ENCODE results near the gene IL31RA. TPM values are rescaled to one million over a fixed set of nuclear protein-coding genes. Genes with fewer than 3 reads are reported as not detected.

Gene IL31RA
- total RNA-seq, 4 donors from 2014 or later = not detected

DNA sequence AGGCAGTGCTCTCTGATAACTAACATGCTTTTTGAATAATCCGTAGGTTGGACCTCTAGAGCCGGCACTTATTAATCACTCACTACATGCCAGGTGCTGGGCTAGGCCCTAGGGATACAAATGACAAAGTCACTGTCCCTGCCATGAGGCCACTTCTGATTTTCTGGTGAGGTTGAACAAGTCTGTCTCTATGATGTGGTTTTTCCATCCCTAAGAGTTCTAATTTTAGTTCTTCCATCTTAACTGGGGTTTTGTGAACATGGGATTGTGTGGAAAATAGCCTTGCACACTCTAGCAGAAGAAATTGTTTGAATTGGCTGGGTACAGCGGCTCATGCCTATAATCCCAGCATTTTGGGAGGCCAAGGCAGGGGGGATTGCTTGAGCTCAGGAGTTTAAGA, 64.6 kb downstream of the IL31RA start:
- TF ChIP-seq POLR2AphosphoS5 (IDR thresholded peaks at IDR 0.05) (no peak), EP300 (IDR thresholded peaks at IDR 0.05; ENCODE audit: low read depth) (no peak), POLR2A (IDR thresholded peaks at IDR 0.05) (no peak)
- TF ChIP-seq, protein P1, sequence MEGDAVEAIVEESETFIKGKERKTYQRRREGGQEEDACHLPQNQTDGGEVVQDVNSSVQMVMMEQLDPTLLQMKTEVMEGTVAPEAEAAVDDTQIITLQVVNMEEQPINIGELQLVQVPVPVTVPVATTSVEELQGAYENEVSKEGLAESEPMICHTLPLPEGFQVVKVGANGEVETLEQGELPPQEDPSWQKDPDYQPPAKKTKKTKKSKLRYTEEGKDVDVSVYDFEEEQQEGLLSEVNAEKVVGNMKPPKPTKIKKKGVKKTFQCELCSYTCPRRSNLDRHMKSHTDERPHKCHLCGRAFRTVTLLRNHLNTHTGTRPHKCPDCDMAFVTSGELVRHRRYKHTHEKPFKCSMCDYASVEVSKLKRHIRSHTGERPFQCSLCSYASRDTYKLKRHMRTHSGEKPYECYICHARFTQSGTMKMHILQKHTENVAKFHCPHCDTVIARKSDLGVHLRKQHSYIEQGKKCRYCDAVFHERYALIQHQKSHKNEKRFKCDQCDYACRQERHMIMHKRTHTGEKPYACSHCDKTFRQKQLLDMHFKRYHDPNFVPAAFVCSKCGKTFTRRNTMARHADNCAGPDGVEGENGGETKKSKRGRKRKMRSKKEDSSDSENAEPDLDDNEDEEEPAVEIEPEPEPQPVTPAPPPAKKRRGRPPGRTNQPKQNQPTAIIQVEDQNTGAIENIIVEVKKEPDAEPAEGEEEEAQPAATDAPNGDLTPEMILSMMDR (IDR thresholded peaks at IDR 0.05) = no peak
- intact Hi-C loops (cut with DNase I; ENCODE audit: low total_unique reads) = no loop called here
- Histone ChIP-seq H3K4me3 (no peak overlapping the region), H3K4me1 (no peaks in the 10 kb centered on the region), H3K27ac (no peak overlapping the region), H3K9me3 (no peaks in the 10 kb centered on the region), H3K27me3 (no peaks in the 10 kb centered on the region), H3K36me3 (no peaks in the 10 kb centered on the region)
- 83 to 94% methylated on average over 2 to 3 of the region's 3 CpGs for WGBS, 2 donors (ENCODE audit: low coverage in 1 of 2)
- DNase-seq = no peak
- in situ Hi-C loops (cut with MboI; ENCODE audit: low pct_ligation_motif_present in 1 of 4, low pct_unique_long_range_greater_than_20kb in 1 of 4, low sequenced_read_pairs in 3 of 4) = no loop called here

DNA sequence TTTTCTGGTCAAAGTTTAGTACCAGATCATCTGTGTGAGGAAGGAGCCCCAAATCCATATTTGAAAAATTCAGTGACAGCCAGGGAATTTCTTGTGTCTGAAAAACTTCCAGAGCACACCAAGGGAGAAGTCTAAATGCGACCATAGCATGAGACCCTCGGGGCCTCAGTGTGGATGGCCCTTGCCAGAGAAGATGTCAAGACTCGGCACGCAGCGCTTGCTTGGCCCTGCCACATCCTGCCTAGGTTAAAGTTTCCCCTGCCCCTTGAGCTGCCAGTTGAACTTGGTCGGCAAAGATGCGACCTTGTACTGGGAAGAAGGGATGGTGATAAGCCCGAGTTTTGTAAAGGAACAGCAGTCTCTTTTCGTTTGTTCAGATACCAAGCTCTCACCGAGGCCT, 65.8 kb downstream of the IL31RA start:
- intact Hi-C loops (cut with DNase I; ENCODE audit: low total_unique reads) = no loop called here
- no peak overlapping the region for H3K4me3 ChIP-seq
- no peaks in the 10 kb centered on the region for H3K9me3 ChIP-seq
- no peaks in the 10 kb centered on the region for H3K27me3 ChIP-seq
- no peak for DNase-seq
- no peak overlapping the region for H3K27ac ChIP-seq
- 78% methylated on average over 10 of the region's 10 CpGs; no CpG with 5 or more reads in 1 of the 2 donors for WGBS, 2 donors (ENCODE audit: low coverage in 1 of 2)
- no peaks in the 10 kb centered on the region for H3K36me3 ChIP-seq
- in situ Hi-C loops (cut with MboI; ENCODE audit: low pct_ligation_motif_present in 1 of 4, low pct_unique_long_range_greater_than_20kb in 1 of 4, low sequenced_read_pairs in 3 of 4) = no loop called here
- no peaks in the 10 kb centered on the region for H3K4me1 ChIP-seq
- TF ChIP-seq, protein P1 (IDR thresholded peaks at IDR 0.05) = no peak
- TF ChIP-seq POLR2AphosphoS5 (IDR thresholded peaks at IDR 0.05) (no peak), EP300 (IDR thresholded peaks at IDR 0.05; ENCODE audit: low read depth) (no peak), POLR2A (IDR thresholded peaks at IDR 0.05) (no peak)

DNA sequence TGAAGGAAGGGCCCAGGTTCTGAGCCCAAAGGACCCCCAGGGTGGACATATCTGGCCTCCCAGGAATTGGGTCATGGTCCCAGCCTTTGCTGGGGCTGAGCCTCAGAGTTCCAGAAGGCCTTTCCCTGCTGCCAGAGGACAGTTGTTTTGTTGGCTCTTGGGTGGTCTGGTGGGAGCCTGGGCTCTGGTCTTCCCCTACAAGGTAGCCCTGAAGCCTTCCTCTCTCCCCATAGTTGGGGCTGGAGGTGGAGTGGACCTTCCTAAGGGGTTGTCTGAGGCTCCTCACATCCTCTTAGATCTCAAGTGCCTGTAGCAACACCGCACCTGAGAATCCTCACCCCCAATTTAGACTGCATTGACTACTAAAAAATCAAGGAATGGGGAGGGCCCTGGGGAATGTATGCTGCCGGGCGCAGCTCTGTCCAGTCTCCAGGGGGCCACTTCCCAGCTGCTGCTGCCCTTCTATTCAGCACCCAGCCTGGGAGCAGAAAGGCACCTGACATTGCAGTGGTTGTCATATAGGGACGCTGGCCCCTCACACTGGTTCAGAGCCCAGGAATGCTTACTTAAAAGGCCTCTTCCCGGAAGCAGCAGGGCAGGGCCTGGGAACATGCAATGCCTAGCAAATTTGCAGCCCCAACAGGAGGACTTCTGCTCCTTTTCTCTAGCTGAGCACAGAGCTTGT, 66.4 kb downstream of the IL31RA start:
- WGBS, 2 donors (ENCODE audit: low coverage in 1 of 2) = 96% methylated on average over 5 of the region's 5 CpGs; no CpG with 5 or more reads in 1 of the 2 donors
- Histone ChIP-seq H3K4me3 (no peak overlapping the region), H3K36me3 (no peaks in the 10 kb centered on the region), H3K9me3 (no peaks in the 10 kb centered on the region), H3K4me1 (no peaks in the 10 kb centered on the region), H3K27ac (no peak overlapping the region), H3K27me3 (no peaks in the 10 kb centered on the region)
- TF ChIP-seq POLR2A (IDR thresholded peaks at IDR 0.05) = no peak
- no peak for TF ChIP-seq EP300 (IDR thresholded peaks at IDR 0.05; ENCODE audit: low read depth)
- no peak for TF ChIP-seq POLR2AphosphoS5 (IDR thresholded peaks at IDR 0.05)
- TF ChIP-seq, protein P1 (IDR thresholded peaks at IDR 0.05) = no peak
- DNase-seq = no peak
- intact Hi-C loops (cut with DNase I; ENCODE audit: low total_unique reads) = no loop called here
- in situ Hi-C loops (cut with MboI; ENCODE audit: low pct_ligation_motif_present in 1 of 4, low pct_unique_long_range_greater_than_20kb in 1 of 4, low sequenced_read_pairs in 3 of 4) = no loop called here

DNA sequence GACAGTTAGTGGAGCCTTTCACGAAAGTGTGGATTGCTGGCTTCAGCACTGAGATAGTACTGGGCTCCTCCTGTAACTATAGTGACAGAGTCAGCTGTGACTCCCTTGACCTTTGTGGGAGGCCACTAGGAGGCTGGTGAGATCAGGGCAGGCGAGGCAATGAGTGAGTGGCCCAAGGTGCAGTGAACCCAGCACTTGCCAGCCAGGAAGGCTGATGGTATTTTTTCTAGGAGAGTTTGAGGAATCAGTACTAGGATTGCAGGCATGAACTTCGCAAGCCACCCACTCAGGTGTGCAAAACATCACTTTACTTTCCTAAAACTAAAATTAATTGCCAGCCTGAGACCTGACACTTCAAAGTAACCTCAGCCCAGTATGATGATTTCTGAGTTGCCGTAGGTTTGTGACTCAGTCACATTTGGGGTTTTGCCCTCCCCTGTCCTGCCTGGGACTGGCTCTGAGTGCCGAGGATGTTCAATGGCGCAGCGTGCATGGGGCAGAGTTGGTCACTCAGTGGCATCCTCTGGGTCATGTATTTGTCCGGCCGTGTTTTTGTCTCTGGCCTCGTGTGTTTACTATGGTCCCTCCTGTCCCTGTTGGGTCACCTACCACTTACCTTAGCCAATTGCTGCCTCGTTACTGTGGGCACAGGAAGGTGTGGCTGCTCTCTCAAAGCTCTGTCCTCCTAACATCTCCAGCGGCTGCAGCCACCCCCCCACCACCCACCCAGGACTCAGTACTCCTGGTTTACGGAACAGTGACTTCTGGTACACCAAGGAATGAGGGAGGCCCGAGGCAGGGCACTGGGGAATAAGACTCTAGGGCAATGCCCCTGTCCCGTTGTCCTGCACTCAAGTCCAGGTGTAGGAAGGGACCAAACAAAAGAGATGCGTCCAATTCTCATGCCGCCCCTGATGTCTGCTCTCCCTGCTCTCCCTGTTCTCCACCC, 67.2 kb downstream of the IL31RA start:
- no peak for TF ChIP-seq POLR2AphosphoS5 (IDR thresholded peaks at IDR 0.05)
- no peak for TF ChIP-seq POLR2A (IDR thresholded peaks at IDR 0.05)
- TF ChIP-seq, protein P1 (IDR thresholded peaks at IDR 0.05) = no peak
- no peak for TF ChIP-seq EP300 (IDR thresholded peaks at IDR 0.05; ENCODE audit: low read depth)
- intact Hi-C loops (cut with DNase I; ENCODE audit: low total_unique reads) (loop anchor here (1.0 kb wide), 1 partner anchor 26 kb away; no protein-coding TSS in a partner anchor), in situ Hi-C loops (cut with MboI; ENCODE audit: low pct_ligation_motif_present in 1 of 4, low pct_unique_long_range_greater_than_20kb in 1 of 4, low sequenced_read_pairs in 3 of 4) (no loop called here)
- no peaks in the 10 kb centered on the region for H3K36me3 ChIP-seq
- no peak overlapping the region for H3K4me3 ChIP-seq
- peaks cover 0 to 4% (median 0%) of the 10 kb centered on the region in 4 donors for H3K4me1 ChIP-seq
- no peak overlapping the region for H3K27ac ChIP-seq
- WGBS, 2 donors (ENCODE audit: low coverage in 1 of 2) = 67 to 89% methylated on average over 1 to 17 of the region's 17 CpGs
- no peak for DNase-seq
- no peaks in the 10 kb centered on the region for H3K9me3 ChIP-seq
- no peaks in the 10 kb centered on the region for H3K27me3 ChIP-seq

All from transverse colon (tissue), 4 donors.